Hippocampal formation (tissue), 2 donors: ENCODE measurements around the gene HOXD10.

Experiments
- DNase-seq, 2 donors: peaks; one replicate each; lab custom pipeline; 2025; lab: John Stamatoyannopoulos, UW

HOXD10 gene

GRCh38 chr2:176107731-176108181 is 8.8 kb upstream of the HOXD10 start:
- no peak for DNase-seq

GRCh38 chr2:176109192-176109901 is 7.2 kb upstream of the HOXD10 start:
- no peak for DNase-seq

- no peak for DNase-seq
Observed at GRCh38 chr2:176109946-176110345, 6.6 kb upstream of the HOXD10 start.

- no peak for DNase-seq
Observed at GRCh38 chr2:176110415-176111308, 5.9 kb upstream of the HOXD10 start.

- no peak for DNase-seq
Observed at GRCh38 chr2:176111309-176111663, 5.3 kb upstream of the HOXD10 start.

GRCh38 chr2:176111846-176112374 is 4.7 kb upstream of the HOXD10 start:
- no peak for DNase-seq

- no peak for DNase-seq
Observed at GRCh38 chr2:176112375-176113302, 3.9 kb upstream of the HOXD10 start.

- DNase-seq: no peak
Observed at GRCh38 chr2:176114120-176114929, 2.3 kb upstream of the HOXD10 start.

- DNase-seq: no peak
Observed at GRCh38 chr2:176114930-176115625, 1.5 kb upstream of the HOXD10 start.

- no peak for DNase-seq
Observed at GRCh38 chr2:176117162-176117822, 714 bp downstream of the HOXD10 start.

GRCh38 chr2:176117823-176118371 is 1.3 kb downstream of the HOXD10 start:
- no peak for DNase-seq

- DNase-seq: no peak
Observed at GRCh38 chr2:176118601-176119339, 2.2 kb downstream of the HOXD10 start.

GRCh38 chr2:176120364-176121189 is 4.0 kb downstream of the HOXD10 start:
- DNase-seq: no peak

GRCh38 chr2:176121190-176122051 is 4.8 kb downstream of the HOXD10 start:
- DNase-seq: no peak

GRCh38 chr2:176122052-176122682 is 5.6 kb downstream of the HOXD10 start:
- DNase-seq: no peak

- no peak for DNase-seq
Observed at GRCh38 chr2:176122683-176123410, 6.3 kb downstream of the HOXD10 start, which contains the start of gene HOXD9. HOXD9 (plus strand) TSS chr2:176122719; CDS start chr2:176122769, 50 bp downstream.
